IPS-18c (cell line): ENCODE data around the gene TTC24.
A peak's percentile ranks its signal among the peaks of the same experiment; 100 is the strongest.
"Not testable (repeated sequence)": the region's sequence is repeated elsewhere in the genome, so short reads cannot be mapped to it uniquely, and the experiment has no call there.

Source experiments
- H3K4me3 ChIP-seq: 2 replicates; pipeline ENCODE4 v1.7.0; 2013; ENCODE audit warnings: low read depth, mild to moderate bottlenecking, low read length, moderate library complexity; ENCODE audit not compliant: insufficient read depth
- H3K9me3 ChIP-seq: one replicate; pipeline ENCODE4 v1.6.1; 2013; ENCODE audit warnings: mild to moderate bottlenecking, low read length, moderate library complexity; ENCODE audit not compliant: control insufficient read depth, insufficient read depth

Gene TTC24

GRCh38 chr1:156574039-156574633 is 5.4 kb upstream of the TTC24 start:
- no peak overlapping the region for H3K4me3 ChIP-seq

GRCh38 chr1:156577550-156577949 is 2.0 kb upstream of the TTC24 start:
- Histone ChIP-seq H3K9me3 (no peaks in the 10 kb centered on the region), H3K4me3 (no peak overlapping the region)

More at GRCh38 chr1:156574039-156574633, 5.4 kb upstream of the TTC24 start:
- peaks cover 2% of the 10 kb centered on the region for H3K9me3 ChIP-seq

DNA sequence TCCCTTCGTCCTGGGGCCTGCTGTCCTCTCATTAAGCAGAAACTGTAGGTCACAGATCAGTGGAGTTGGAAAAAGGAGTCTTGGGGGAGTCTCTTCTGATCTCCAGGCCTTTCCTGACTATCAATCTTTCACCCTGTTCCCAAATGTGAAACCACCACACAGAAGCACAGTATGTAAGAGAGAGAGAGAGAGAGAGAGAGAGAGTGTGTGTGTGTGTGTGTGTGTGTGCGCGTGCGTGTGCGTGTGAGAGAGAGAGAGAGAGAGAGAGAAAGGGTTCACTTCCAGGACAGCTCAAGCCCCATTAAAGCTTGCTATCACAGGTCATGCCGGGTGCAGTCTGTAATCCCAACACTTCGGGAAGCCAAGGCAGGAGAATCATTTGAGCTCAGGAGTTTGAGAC is 1.5 kb upstream of the TTC24 start:
- Histone ChIP-seq H3K9me3 (no peaks in the 10 kb centered on the region), H3K4me3 (no peak overlapping the region)

GRCh38 chr1:156581661-156582387 is 2.3 kb downstream of the TTC24 start:
- Histone ChIP-seq H3K4me3 (no peak overlapping the region), H3K9me3 (no peaks in the 10 kb centered on the region)

GRCh38 chr1:156582388-156583017 is 3.0 kb downstream of the TTC24 start:
- Histone ChIP-seq H3K4me3 (no peak overlapping the region), H3K9me3 (no peaks in the 10 kb centered on the region)

- Histone ChIP-seq H3K4me3 (no peak overlapping the region), H3K9me3 (no peaks in the 10 kb centered on the region)
These were observed 4.5 kb downstream of the TTC24 start for GRCh38 chr1:156583821-156584622.

DNA sequence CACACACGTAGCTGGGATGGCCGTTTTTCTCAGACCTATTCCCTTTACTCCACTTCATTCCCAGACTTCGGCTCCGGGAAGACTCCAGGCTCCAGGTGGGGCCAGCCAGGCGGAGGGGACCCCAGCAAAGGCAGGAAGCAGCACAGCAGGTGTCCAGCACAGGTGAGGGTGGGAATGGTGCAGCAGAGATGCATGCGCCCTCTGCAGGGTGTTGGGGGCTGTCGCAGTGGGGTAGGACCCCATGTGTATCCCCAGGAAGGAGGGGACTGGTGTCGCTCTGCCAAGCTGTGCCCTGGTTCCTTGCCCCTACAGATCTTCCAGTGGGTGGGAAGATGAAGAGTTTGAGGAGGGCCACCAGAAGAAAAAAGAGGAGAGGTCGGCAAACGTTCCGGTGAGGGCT is 5.3 kb downstream of the TTC24 start:
- H3K9me3 ChIP-seq = no peaks in the 10 kb centered on the region
- H3K4me3 ChIP-seq = no peak overlapping the region

DNA sequence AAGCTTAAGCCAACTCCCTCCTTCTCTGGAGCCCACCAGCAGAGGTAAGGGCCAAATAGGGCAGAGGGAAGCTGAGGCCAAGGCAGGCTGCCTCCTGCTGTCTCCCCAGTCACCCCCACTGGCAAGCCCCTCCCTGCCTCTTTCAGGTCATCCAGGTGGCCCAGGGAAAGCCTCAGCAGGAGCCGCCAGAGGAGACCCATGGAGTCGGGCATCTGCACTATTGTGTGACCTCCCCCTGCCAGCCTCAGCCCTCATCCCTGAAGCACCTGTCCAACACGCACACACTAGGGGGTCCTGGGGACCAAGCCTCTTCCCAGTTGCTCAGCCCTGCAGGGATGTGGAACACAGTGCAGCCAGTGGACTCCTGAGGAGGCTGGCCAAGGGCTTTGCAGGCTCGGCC is 6.8 kb downstream of the TTC24 start:
- H3K4me3 ChIP-seq = no peak overlapping the region

DNA sequence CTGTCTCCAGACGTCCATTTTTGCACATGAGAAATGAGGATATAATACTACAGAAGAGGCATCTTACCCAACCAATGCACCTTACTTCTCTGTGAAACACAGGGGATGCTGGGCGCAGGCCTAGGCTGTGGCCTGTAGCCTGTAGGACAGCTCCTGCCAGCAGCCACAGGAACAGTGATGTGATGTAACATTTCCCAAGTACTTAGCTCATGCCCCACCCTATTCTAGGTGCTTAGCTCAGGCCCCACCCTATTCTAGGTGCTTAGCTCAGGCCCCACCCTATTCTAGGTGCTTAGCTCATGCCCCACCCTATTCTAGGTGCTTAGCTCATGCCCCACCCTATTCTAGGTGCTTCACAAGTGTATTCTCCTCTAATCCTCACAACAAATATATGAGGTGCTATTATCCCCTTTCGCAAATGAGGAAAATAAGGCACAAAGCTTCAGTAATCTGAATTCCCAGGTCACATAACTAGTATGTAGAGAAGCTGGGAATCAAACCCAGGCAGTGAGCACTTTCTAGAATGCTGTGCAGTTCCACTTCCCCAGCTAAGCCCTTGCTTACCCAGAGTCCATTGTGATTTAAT is 7.5 kb downstream of the TTC24 start:
- H3K9me3 ChIP-seq = no peaks in the 10 kb centered on the region
- no peak overlapping the region for H3K4me3 ChIP-seq

More for the DNA sequence above, 6.8 kb downstream of the TTC24 start:
- H3K9me3 ChIP-seq = no peaks in the 10 kb centered on the region

- not testable (repeated sequence) for H3K4me3 ChIP-seq, H3K9me3 ChIP-seq
These were observed 8.4 kb downstream of the TTC24 start for GRCh38 chr1:156587927-156588326.

DNA sequence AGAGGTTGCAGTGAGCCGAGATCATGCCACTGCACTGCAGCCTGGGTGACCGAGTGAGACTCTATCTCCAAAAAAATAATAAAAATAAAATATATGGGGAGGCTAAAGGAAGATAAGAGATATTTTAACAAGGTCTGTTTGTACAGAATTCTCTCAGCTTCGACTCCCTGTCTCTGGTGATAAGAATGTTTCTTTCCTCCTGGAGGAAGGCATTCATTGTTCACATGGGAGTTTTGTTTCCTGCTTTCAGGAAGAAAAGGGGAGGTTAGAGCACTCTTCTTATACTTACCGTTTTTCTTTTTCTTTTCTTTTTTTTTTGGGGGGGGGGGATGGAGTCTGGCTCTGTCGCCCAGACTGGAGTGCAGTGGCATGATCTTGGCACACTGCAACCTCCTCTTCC is 10.0 kb downstream of the TTC24 start:
- H3K4me3 ChIP-seq = no peak overlapping the region
- H3K9me3 ChIP-seq = no peaks in the 10 kb centered on the region

- Histone ChIP-seq H3K9me3 (no peaks in the 10 kb centered on the region), H3K4me3 (no peak overlapping the region; the same call in 1 of the 2 replicates)
These were observed 11.0 kb downstream of the TTC24 start for GRCh38 chr1:156590326-156591180.

DNA sequence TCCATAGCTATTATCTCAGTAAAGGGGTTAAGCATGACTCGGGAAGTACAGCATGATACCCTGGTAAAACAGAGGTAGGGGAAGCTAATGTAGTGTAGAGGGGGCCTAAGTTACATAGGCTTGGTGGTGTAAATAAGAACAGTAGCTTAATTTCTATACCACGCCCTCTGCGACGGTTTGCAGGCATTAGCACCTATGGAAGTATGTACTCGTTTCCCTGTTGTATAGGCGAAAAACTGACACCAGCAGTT is 11.6 kb downstream of the TTC24 start:
- no peaks in the 10 kb centered on the region for H3K9me3 ChIP-seq

DNA sequence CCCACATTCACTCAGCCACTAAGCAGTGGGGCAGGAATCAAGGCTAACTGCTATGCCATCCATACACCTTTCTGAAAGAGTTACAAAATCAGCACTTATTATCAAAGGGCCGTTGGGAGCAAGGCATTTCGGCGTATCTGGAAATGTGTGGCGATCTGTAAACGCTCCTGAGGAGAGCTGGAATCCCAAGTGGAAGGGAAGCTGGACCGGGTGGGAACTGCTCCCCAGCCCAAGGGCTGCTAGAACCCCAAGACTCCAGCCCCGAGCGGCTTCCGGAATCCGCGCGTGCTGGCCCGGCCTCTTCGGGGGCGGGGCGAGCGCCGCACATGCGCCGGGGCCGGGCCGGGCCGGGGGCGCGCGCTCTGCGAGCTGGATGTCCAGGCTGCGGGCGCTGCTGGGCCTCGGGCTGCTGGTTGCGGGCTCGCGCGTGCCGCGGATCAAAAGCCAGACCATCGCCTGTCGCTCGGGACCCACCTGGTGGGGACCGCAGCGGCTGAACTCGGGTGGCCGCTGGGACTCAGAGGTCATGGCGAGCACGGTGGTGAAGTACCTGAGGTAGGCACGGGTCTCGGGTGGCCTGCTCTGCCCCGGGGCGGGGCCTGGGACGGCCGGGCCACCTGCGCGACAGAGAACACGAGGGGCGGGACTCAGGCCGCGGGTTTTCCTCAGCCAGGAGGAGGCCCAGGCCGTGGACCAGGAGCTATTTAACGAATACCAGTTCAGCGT is 12.1 kb downstream of the TTC24 start, which contains the start of gene NAXE:
Gene NAXE, plus strand, starts transcription at position 345 of the 726 bp plus-strand sequence. Its CDS starts 29 bp downstream, at position 374.
- peak within 1 kb of the TSS; percentile 89 for H3K4me3 ChIP-seq
- H3K9me3 ChIP-seq = no peaks in the 10 kb centered on the region

More for the DNA sequence above, 11.6 kb downstream of the TTC24 start:
- peak overlapping the region; percentile 89 for H3K4me3 ChIP-seq

DNA sequence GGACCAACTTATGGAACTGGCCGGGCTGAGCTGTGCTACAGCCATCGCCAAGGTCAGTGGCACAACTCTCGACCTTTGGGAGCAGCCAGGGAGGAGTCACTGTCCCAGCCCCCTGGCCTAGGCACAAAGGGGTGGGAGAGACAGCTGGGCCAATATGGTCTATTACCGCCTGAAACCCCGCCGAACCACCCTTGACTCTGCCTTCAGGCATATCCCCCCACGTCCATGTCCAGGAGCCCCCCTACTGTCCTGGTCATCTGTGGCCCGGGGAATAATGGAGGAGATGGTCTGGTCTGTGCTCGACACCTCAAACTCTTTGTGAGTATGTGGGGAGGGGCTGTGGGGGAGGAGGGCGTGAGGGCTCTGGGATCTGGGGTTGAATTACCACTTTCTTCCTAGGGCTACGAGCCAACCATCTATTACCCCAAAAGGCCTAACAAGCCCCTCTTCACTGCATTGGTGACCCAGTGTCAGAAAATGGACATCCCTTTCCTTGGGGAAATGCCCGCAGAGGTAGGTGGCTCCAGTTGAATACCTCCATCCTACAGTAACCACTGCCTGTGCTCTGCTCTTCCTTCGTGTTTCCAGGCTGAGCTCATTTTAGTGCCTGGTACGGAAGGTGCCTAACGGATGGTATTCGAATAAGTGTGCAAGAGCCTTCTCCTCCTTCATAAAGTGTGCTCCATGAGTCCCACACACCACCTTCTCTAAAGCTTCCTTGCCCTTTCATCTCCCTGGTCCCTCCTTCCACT is 12.8 kb downstream of the TTC24 start:
- Histone ChIP-seq H3K9me3 (no peaks in the 10 kb centered on the region), H3K4me3 (peak overlapping the region; percentile 89)
